ENCODE results near the gene MICAL3.

Gene MICAL3

GRCh38 chr22:17890892-17891291 lies 133.5 kb downstream of the MICAL3 start:
- Histone ChIP-seq H3K4me3 (ENCODE audit: low read depth, low read length, poor library complexity, severe bottlenecking) (no peak overlapping the region), H4K20me1 (ENCODE audit: insufficient read depth, low read length) (no peaks in the 10 kb centered on the region), H3K9ac (ENCODE audit: low read length) (no peak overlapping the region), H3K36me3 (ENCODE audit: insufficient read depth, low read length) (peaks cover 57% of the 10 kb centered on the region), H3K4me1 (ENCODE audit: insufficient read depth, low read length, severe bottlenecking) (no peaks in the 10 kb centered on the region), H3K79me2 (ENCODE audit: insufficient read depth, low read length) (no peaks in the 10 kb centered on the region), H3K4me2 (ENCODE audit: low read length) (no peak overlapping the region), H3F3A (ENCODE audit: insufficient read depth, low read length) (no peaks in the 10 kb centered on the region), H3K27me3 (ENCODE audit: insufficient read depth, low read length) (no peaks in the 10 kb centered on the region), H3K9me2 (ENCODE audit: low read depth, low read length) (no peaks in the 10 kb centered on the region), H3K27ac (ENCODE audit: low read depth, low read length, poor library complexity, severe bottlenecking) (no peak overlapping the region), H3K9me3 (ENCODE audit: low read length) (no peaks in the 10 kb centered on the region), H2AFZ (ENCODE audit: low read length) (no peak overlapping the region)
- TF ChIP-seq EZH2 (IDR thresholded peaks at IDR 0.05; ENCODE audit: borderline replicate concordance, low read length) (no peak), CTCF (IDR thresholded peaks at IDR 0.05; ENCODE audit: low read length) (no peak)

DNA sequence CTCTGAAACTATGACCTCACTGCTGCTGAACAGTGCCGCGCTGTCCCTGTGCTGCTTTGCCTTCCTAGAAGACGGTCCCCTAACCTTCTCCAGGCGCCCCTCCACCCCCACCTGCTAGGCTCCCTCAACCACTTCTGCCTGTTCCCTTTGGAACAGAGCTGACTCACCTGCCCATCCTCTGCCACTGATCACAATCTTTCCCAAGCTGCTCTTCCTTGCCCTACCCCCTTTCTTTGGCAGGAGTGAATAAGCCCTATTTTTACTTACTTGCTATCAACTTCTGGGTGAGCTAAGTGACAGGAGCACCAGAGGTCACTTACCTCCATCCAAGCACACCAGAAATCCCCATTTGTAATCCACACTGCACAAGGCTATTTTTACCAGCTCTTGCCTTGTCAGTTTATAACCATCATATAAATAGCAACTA lies 134.1 kb downstream of the MICAL3 start:
- Histone ChIP-seq H3K27ac (ENCODE audit: low read depth, low read length, poor library complexity, severe bottlenecking) (no peak overlapping the region), H3K4me2 (ENCODE audit: low read length) (no peak overlapping the region), H3K27me3 (ENCODE audit: insufficient read depth, low read length) (no peaks in the 10 kb centered on the region), H3K9me3 (ENCODE audit: low read length) (no peaks in the 10 kb centered on the region), H2AFZ (ENCODE audit: low read length) (no peak overlapping the region), H3K4me3 (ENCODE audit: low read depth, low read length, poor library complexity, severe bottlenecking) (no peak overlapping the region), H3F3A (ENCODE audit: insufficient read depth, low read length) (no peaks in the 10 kb centered on the region), H3K9me2 (ENCODE audit: low read depth, low read length) (no peaks in the 10 kb centered on the region), H3K9ac (ENCODE audit: low read length) (no peak overlapping the region), H4K20me1 (ENCODE audit: insufficient read depth, low read length) (no peaks in the 10 kb centered on the region), H3K4me1 (ENCODE audit: insufficient read depth, low read length, severe bottlenecking) (no peaks in the 10 kb centered on the region), H3K79me2 (ENCODE audit: insufficient read depth, low read length) (no peaks in the 10 kb centered on the region), H3K36me3 (ENCODE audit: insufficient read depth, low read length) (peaks cover 61% of the 10 kb centered on the region)
- TF ChIP-seq EZH2 (IDR thresholded peaks at IDR 0.05; ENCODE audit: borderline replicate concordance, low read length) (no peak), CTCF (IDR thresholded peaks at IDR 0.05; ENCODE audit: low read length) (no peak)

GRCh38 chr22:17888855-17889254 lies 135.5 kb downstream of the MICAL3 start:
- no peak overlapping the region for H3K4me3 ChIP-seq (ENCODE audit: low read depth, low read length, poor library complexity, severe bottlenecking)

More at GRCh38 chr22:17888855-17889254, 135.5 kb downstream of the MICAL3 start:
- H3K79me2 ChIP-seq (ENCODE audit: insufficient read depth, low read length) = no peaks in the 10 kb centered on the region
- no peak overlapping the region for H3K9ac ChIP-seq (ENCODE audit: low read length)
- H3K27ac ChIP-seq (ENCODE audit: low read depth, low read length, poor library complexity, severe bottlenecking) = no peak overlapping the region
- H3K4me1 ChIP-seq (ENCODE audit: insufficient read depth, low read length, severe bottlenecking) = no peaks in the 10 kb centered on the region
- H3K4me2 ChIP-seq (ENCODE audit: low read length) = no peak overlapping the region
- no peaks in the 10 kb centered on the region for H3F3A ChIP-seq (ENCODE audit: insufficient read depth, low read length)
- no peak overlapping the region for H2AFZ ChIP-seq (ENCODE audit: low read length)
- no peaks in the 10 kb centered on the region for H3K9me2 ChIP-seq (ENCODE audit: low read depth, low read length)
- no peaks in the 10 kb centered on the region for H3K27me3 ChIP-seq (ENCODE audit: insufficient read depth, low read length)
- no peaks in the 10 kb centered on the region for H4K20me1 ChIP-seq (ENCODE audit: insufficient read depth, low read length)
- H3K36me3 ChIP-seq (ENCODE audit: insufficient read depth, low read length) = peaks cover 57% of the 10 kb centered on the region
- TF ChIP-seq EZH2 (IDR thresholded peaks at IDR 0.05; ENCODE audit: borderline replicate concordance, low read length) (no peak), CTCF (IDR thresholded peaks at IDR 0.05; ENCODE audit: low read length) (no peak)
- no peaks in the 10 kb centered on the region for H3K9me3 ChIP-seq (ENCODE audit: low read length)
